ENCODE measurements around the gene MAP4K1.

- no peak for TF ChIP-seq CTCF (conservative IDR thresholded peaks at IDR 0.05; ENCODE audit: low read depth, low read length)
- no peak for TF ChIP-seq EZH2phosphoT487 (IDR thresholded peaks at IDR 0.05; ENCODE audit: borderline replicate concordance, low read length)
- no peak for TF ChIP-seq EZH2 (IDR thresholded peaks at IDR 0.05; ENCODE audit: low read length, unreplicated experiment)
Measured at GRCh38 chr19:38666663-38667511, 49.1 kb upstream of the MAP4K1 start.

Data from PC-3 (cell line).